Activated CD8-positive, alpha-beta memory T cell treated with anti-CD3 and anti-CD28 coated beads for 48 hours (primary cell): ENCODE results near the gene RIF1.

Source experiments
- DNase-seq, 3 experiments: peaks; one replicate each; pipeline ENCODE4 v3.0.0-alpha.2; 2020; ENCODE audit warnings: low read depth in 2 of 3, low spot score in 2 of 3

RIF1 gene

GRCh38 chr2:151508519-151508918, 98.8 kb downstream of the RIF1 start:
- DNase-seq, result no peak

DNA sequence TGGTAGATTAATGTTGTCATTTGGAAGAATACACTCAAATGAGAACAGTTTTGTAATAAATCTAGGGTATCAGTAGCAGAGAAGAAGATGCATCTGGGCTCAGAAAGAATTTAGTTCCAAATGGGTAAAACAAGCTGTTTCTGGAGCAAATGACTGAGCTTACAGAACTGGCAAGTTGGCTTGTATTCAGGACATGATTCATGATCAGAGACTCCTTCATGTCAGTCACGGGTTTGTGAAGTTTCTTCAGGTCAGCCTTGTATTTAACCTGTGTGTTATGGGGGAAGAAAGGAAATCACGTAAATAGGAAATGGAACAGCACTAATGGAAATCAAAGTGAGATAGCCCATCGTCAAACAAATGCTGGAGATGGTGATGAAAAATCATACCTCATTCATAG, 109.1 kb downstream of the RIF1 start:
- no peak for DNase-seq

DNA sequence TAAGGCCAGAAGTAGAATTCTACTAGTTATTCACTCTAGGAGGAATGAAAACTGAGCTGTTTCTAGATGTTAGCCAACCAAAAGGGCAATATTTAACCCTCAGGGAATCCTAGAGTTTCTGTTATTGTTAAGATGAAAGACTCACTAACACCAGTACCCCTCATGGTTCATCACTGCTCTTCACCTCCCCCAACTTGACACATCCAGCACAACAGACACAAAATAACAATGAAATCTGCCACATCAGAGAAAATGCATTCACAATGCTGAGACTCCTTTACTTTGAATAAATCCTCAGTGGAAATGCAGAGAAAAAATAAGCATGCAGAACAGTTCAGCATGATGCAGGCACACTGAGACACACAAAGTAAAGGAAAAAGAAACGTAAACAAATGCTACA, 111.3 kb downstream of the RIF1 start:
- DNase-seq, result no peak

DNA sequence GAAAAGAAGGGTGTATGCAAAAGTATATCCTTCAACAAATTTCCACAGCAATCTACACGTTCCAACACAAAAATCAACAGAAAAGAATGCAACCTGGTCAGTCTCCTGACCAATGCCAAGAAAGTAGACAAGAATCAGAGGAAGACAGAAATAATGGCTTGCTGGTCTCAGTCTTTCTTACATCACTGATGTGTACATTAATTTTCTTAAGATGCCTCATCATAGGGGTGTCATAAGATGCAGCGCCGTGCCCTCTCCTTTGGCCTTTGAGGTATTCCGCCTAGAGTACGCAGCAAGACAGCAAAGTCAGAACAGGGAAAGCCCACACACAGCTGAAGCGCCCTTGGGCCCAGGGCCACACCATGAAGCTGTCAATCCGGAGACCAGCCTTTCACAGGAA, 112.9 kb downstream of the RIF1 start:
- no peak for DNase-seq

DNA sequence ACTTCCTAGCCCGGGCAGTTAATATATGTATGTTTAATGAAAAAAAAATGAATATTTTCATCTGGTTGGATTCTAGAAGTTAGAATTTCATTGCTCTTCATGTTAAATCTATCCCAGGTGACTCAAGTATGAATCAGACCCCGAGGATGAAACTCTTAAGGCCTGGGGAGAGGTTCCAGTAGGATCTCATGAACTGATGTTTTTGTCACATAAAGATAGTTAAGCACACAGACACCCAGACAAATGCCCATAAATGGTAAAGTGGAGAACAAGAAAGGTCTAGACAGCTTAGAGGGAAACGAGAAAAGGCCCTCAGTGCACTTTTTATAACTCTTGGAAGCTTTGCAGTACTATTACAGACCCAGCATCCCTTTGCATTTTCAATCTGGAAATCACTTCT, 114.1 kb downstream of the RIF1 start:
- no peak for DNase-seq

DNA sequence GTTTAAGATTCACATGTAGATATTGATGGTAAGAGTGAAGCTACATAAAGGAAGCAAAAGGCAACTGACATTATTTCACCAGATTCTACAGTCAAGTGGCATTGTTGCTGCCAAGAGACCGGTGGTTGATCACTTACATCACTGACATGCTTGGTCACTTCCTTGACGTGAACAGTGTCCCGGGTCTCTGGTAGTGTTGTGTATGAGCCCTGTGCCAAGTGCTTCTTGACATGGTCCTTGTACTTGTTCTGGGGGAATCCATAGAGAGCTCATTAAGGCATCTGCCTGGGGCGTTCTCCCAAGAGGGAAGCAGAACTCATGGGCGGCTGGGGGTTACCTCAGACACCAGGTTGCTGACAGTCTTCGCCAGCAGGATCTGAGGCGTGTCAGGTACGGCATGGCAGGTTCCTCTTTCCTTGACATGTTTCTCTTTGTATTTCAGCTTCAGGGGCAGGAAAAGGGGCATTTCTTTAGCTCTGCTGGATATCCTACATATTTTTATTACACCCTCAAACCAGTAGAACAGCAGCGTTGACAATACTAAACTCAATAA, 116.2 kb downstream of the RIF1 start:
- no peak for DNase-seq

DNA sequence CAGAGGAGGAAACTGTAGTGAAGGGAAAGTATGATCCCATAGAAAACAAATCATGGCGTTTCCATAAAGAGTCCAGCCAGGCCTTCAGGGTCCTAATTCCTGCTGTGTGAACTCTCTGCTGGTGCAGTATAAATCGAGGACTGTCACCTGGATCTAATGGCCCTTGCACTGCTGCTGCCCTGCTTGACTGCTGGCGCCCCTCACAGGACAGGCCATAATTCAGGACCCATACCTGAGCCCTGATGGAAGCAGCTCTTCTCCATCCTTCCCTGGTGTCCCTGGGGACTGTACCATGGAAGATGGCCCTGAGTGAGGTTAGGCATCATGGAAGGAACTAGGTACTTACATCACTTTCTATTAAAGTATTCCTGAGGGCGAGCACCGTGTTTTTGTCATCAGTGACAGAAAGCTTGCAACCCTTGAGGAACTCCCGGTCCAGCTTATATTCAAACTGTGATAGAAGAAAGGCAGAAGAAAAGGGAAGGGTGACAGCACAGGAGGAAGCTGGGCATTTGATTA, 116.9 kb downstream of the RIF1 start:
- DNase-seq, result no peak
